Measurements from ENCODE around the gene SLC11A1.

Gene SLC11A1

DNA sequence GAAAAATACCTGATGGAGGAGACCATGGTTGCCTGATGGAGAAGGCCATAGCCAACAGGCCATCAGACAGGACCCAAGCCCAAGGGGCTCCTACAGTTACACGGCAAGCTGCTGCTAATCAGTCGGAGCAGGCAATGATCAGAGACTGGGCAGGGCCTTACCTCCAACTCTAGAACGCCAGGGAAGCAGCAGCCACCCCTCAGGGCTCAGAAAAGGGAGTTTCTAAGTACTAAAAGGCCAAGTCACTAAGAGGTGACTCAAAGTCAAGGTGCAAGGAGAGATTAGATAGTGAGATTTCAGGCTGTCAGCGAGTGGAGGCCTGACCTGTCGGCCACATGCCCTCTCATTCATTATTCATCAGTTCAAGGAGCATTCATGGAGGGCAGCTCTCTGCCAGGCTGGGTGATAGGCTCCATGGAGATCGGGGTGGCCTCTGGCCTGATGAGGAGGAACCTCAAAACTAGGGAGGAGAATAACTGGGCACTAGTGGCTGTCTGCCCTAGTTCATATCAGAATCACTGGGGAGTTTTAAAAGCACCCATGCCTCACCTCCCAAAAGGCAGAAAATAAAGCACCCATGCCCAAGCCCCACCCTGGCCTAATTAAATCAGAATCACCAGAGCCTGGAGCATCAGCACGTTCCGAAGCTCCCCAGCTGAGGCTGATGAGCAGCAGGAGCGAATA is 40.5 kb downstream of the SLC11A1 start:
- H3K9me3 ChIP-seq (ENCODE audit: insufficient read depth, low read depth, low read length) = no peaks in the 10 kb centered on the region
- H3K4me2 ChIP-seq (ENCODE audit: low read length) = no peak overlapping the region
- H3K27ac ChIP-seq (ENCODE audit: low read depth, low read length) = no peak overlapping the region
- H3K4me1 ChIP-seq (ENCODE audit: control insufficient read depth in 1 of 2, insufficient read depth in 2 of 2, low read length in 2 of 2) = no peaks in the 10 kb centered on the region
- H2AK5ac ChIP-seq (ENCODE audit: low read length) = no peak overlapping the region
- H2BK5ac ChIP-seq (ENCODE audit: low read depth, low read length, poor library complexity) = no peak overlapping the region
- H2BK120ac ChIP-seq (ENCODE audit: insufficient read depth, low read length, poor library complexity) = no peak overlapping the region
- peak; percentile 63 to 66 for DNase-seq
- H3K4me3 ChIP-seq (ENCODE audit: low read depth, low read length) = no peak overlapping the region
- H2BK12ac ChIP-seq (ENCODE audit: low read length) = no peak overlapping the region
- no peak overlapping the region for H4K12ac ChIP-seq (ENCODE audit: low read depth, low read length)
- H3K79me2 ChIP-seq (ENCODE audit: control insufficient read depth, insufficient read depth, low read length, poor library complexity) = no peaks in the 10 kb centered on the region
- H3K36me3 ChIP-seq (ENCODE audit: control insufficient read depth in 1 of 2, insufficient read depth in 2 of 2, low read length in 2 of 2) = no peaks in the 10 kb centered on the region
- no peak overlapping the region for H3K4ac ChIP-seq (ENCODE audit: low read depth, low read length)
- H2AFZ ChIP-seq (ENCODE audit: insufficient read depth, low read length, poor library complexity) = no peak overlapping the region
- H3K9ac ChIP-seq (ENCODE audit: low read length) = no peak overlapping the region
- no peak overlapping the region for H3K14ac ChIP-seq (ENCODE audit: low read length)
- H3K18ac ChIP-seq (ENCODE audit: low read length) = no peak overlapping the region
- no peaks in the 10 kb centered on the region for H3K27me3 ChIP-seq (ENCODE audit: insufficient read depth, low read length)
- H3K23ac ChIP-seq (ENCODE audit: low read length) = no peak overlapping the region
- no peak overlapping the region for H4K8ac ChIP-seq (ENCODE audit: low read depth, low read length)
- H4K91ac ChIP-seq (ENCODE audit: low read depth, low read length) = no peak overlapping the region
- WGBS (ENCODE audit: extremely low coverage, insufficient coverage, insufficient read length) = no CpG with 5 or more reads among the region's 9 CpGs
- no peaks in the 10 kb centered on the region for H3K79me1 ChIP-seq (ENCODE audit: low read length)

DNA sequence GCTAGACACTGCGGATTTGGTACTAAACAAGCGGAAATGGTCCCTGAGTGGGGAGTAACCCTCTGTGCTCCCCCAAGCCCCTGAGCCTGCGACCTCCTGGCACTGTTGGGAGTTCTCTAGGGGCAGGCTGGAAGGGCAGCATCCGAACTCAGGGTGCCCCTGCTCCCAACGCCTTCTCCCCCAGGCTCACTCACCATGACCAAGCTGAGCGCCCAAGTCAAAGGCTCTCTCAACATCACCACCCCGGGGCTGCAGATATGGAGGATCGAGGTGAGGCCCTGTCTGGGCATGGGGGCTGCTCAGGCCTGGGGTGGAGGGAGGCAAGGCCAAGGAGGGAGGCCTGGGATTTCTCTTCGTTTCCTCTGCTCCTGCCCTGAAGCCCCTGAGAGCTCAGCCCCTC is 41.5 kb downstream of the SLC11A1 start:
- Histone ChIP-seq H2BK12ac (ENCODE audit: low read length) (no peak overlapping the region), H3K9me3 (ENCODE audit: insufficient read depth, low read depth, low read length) (no peaks in the 10 kb centered on the region)
- DNase-seq = no peak

DNA sequence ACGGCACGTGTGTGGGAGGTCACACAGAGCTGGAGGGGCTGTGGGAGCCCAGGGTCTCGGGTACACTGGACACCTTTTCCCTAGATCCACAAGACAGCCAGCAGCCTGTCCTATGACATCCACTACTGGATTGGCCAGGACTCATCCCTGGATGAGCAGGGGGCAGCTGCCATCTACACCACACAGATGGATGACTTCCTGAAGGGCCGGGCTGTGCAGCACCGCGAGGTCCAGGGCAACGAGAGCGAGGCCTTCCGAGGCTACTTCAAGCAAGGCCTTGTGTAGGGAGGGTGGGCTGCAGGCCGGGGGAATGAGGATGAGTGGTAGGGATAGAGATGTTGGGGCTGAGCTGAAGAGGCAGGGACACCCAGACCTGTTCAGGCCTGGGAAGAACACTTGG is 43.5 kb downstream of the SLC11A1 start:
- Histone ChIP-seq H3K36me3 (ENCODE audit: control insufficient read depth in 1 of 2, insufficient read depth in 2 of 2, low read length in 2 of 2) (no peaks in the 10 kb centered on the region), H3K79me1 (ENCODE audit: low read length) (no peaks in the 10 kb centered on the region), H3K4ac (ENCODE audit: low read depth, low read length) (no peak overlapping the region), H3K9me3 (ENCODE audit: insufficient read depth, low read depth, low read length) (no peaks in the 10 kb centered on the region), H3K79me2 (ENCODE audit: control insufficient read depth, insufficient read depth, low read length, poor library complexity) (no peaks in the 10 kb centered on the region), H4K12ac (ENCODE audit: low read depth, low read length) (no peak overlapping the region), H3K18ac (ENCODE audit: low read length) (no peak overlapping the region), H2BK12ac (ENCODE audit: low read length) (no peak overlapping the region), H2AK5ac (ENCODE audit: low read length) (no peak overlapping the region), H4K91ac (ENCODE audit: low read depth, low read length) (no peak overlapping the region), H4K8ac (ENCODE audit: low read depth, low read length) (no peak overlapping the region), H2BK120ac (ENCODE audit: insufficient read depth, low read length, poor library complexity) (no peak overlapping the region), H3K4me3 (ENCODE audit: low read depth, low read length) (peak overlapping the region; percentile 4), H3K4me2 (ENCODE audit: low read length) (no peak overlapping the region), H3K23ac (ENCODE audit: low read length) (no peak overlapping the region), H3K9ac (ENCODE audit: low read length) (no peak overlapping the region), H2BK5ac (ENCODE audit: low read depth, low read length, poor library complexity) (no peak overlapping the region), H2AFZ (ENCODE audit: insufficient read depth, low read length, poor library complexity) (no peak overlapping the region), H3K14ac (ENCODE audit: low read length) (no peak overlapping the region), H3K4me1 (ENCODE audit: control insufficient read depth in 1 of 2, insufficient read depth in 2 of 2, low read length in 2 of 2) (no peaks in the 10 kb centered on the region), H3K27ac (ENCODE audit: low read depth, low read length) (no peak overlapping the region), H3K27me3 (ENCODE audit: insufficient read depth, low read length) (no peaks in the 10 kb centered on the region)
- no CpG with 5 or more reads among the region's 10 CpGs for WGBS (ENCODE audit: extremely low coverage, insufficient coverage, insufficient read length)
- DNase-seq = no peak

More for the DNA sequence above, 41.5 kb downstream of the SLC11A1 start:
- Histone ChIP-seq H2AK5ac (ENCODE audit: low read length) (no peak overlapping the region), H3K4me3 (ENCODE audit: low read depth, low read length) (no peak overlapping the region), H3K79me1 (ENCODE audit: low read length) (no peaks in the 10 kb centered on the region), H3K36me3 (ENCODE audit: control insufficient read depth in 1 of 2, insufficient read depth in 2 of 2, low read length in 2 of 2) (no peaks in the 10 kb centered on the region), H2BK120ac (ENCODE audit: insufficient read depth, low read length, poor library complexity) (no peak overlapping the region), H3K4me2 (ENCODE audit: low read length) (no peak overlapping the region), H3K4me1 (ENCODE audit: control insufficient read depth in 1 of 2, insufficient read depth in 2 of 2, low read length in 2 of 2) (no peaks in the 10 kb centered on the region), H4K12ac (ENCODE audit: low read depth, low read length) (no peak overlapping the region), H3K79me2 (ENCODE audit: control insufficient read depth, insufficient read depth, low read length, poor library complexity) (no peaks in the 10 kb centered on the region), H4K8ac (ENCODE audit: low read depth, low read length) (no peak overlapping the region), H3K23ac (ENCODE audit: low read length) (no peak overlapping the region), H2BK5ac (ENCODE audit: low read depth, low read length, poor library complexity) (no peak overlapping the region), H3K14ac (ENCODE audit: low read length) (no peak overlapping the region), H4K91ac (ENCODE audit: low read depth, low read length) (no peak overlapping the region), H3K18ac (ENCODE audit: low read length) (no peak overlapping the region), H3K9ac (ENCODE audit: low read length) (no peak overlapping the region), H2AFZ (ENCODE audit: insufficient read depth, low read length, poor library complexity) (no peak overlapping the region), H3K27me3 (ENCODE audit: insufficient read depth, low read length) (no peaks in the 10 kb centered on the region), H3K27ac (ENCODE audit: low read depth, low read length) (no peak overlapping the region), H3K4ac (ENCODE audit: low read depth, low read length) (no peak overlapping the region)
- WGBS (ENCODE audit: extremely low coverage, insufficient coverage, insufficient read length) = no CpG with 5 or more reads among the region's 9 CpGs

DNA sequence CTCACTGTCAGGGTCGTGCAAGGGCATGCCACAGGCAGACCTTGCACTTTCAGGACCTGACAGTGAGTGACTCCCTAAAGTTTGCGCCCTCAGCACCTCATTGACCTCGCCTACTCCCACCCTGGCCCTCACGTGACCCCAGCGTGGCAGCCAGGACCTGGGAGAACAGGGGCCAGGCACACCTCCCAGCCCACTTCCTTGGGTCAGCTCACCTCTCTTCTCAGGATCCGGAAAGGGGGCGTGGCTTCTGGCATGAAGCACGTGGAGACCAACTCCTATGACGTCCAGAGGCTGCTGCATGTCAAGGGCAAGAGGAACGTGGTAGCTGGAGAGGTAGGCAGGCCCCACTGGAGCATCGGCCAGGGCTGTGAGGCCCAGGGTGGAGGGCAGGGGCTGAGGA is 45.7 kb downstream of the SLC11A1 start:
- Histone ChIP-seq H3K27ac (ENCODE audit: low read depth, low read length) (no peak overlapping the region), H4K91ac (ENCODE audit: low read depth, low read length) (no peak overlapping the region), H2BK5ac (ENCODE audit: low read depth, low read length, poor library complexity) (no peak overlapping the region), H4K12ac (ENCODE audit: low read depth, low read length) (no peak overlapping the region), H3K36me3 (ENCODE audit: control insufficient read depth in 1 of 2, insufficient read depth in 2 of 2, low read length in 2 of 2) (no peaks in the 10 kb centered on the region), H3K9ac (ENCODE audit: low read length) (no peak overlapping the region), H3K4me1 (ENCODE audit: control insufficient read depth in 1 of 2, insufficient read depth in 2 of 2, low read length in 2 of 2) (no peaks in the 10 kb centered on the region), H4K8ac (ENCODE audit: low read depth, low read length) (no peak overlapping the region), H3K14ac (ENCODE audit: low read length) (no peak overlapping the region), H3K27me3 (ENCODE audit: insufficient read depth, low read length) (no peaks in the 10 kb centered on the region), H3K23ac (ENCODE audit: low read length) (no peak overlapping the region), H3K4me3 (ENCODE audit: low read depth, low read length) (no peak overlapping the region), H2AFZ (ENCODE audit: insufficient read depth, low read length, poor library complexity) (no peak overlapping the region), H3K9me3 (ENCODE audit: insufficient read depth, low read depth, low read length) (peaks cover 2% of the 10 kb centered on the region), H2AK5ac (ENCODE audit: low read length) (no peak overlapping the region), H2BK120ac (ENCODE audit: insufficient read depth, low read length, poor library complexity) (no peak overlapping the region), H3K18ac (ENCODE audit: low read length) (no peak overlapping the region), H3K4me2 (ENCODE audit: low read length) (no peak overlapping the region), H2BK12ac (ENCODE audit: low read length) (no peak overlapping the region), H3K79me2 (ENCODE audit: control insufficient read depth, insufficient read depth, low read length, poor library complexity) (no peaks in the 10 kb centered on the region), H3K79me1 (ENCODE audit: low read length) (no peaks in the 10 kb centered on the region), H3K4ac (ENCODE audit: low read depth, low read length) (no peak overlapping the region)
- WGBS (ENCODE audit: extremely low coverage, insufficient coverage, insufficient read length) = no CpG with 5 or more reads among the region's 11 CpGs
- no peak for DNase-seq
